Heart left ventricle (tissue), 16 donors: ENCODE results near the gene DSTN. TPM values are rescaled to one million over a fixed set of nuclear protein-coding genes. Genes with fewer than 3 reads are reported as not detected.
A peak's percentile ranks its signal among the peaks of the same experiment; 100 is the strongest.

ENCODE experiments used
- ATAC-seq, 4 donors: fragments of 200-7000 bp; cut with Tn5 transposase; one replicate each; pipeline ENCODE4 v1.9.1; 2020 to 2022; ENCODE audit warnings: moderate library complexity in 4 of 4, mild to moderate bottlenecking in 3 of 4, moderate number of reproducible peaks in 1 of 4
- DNase-seq, 5 donors: peaks; one replicate each; pipeline ENCODE4 v3.0.0-alpha.2; 2020
- H3K27ac ChIP-seq, 12 donors: fragments of 200-600 bp; sonication (generic) in 4 of 12; one replicate each; pipeline versions ENCODE4 v1.5.0 to v1.8.0; 2016 to 2022; ENCODE audit warnings: mild to moderate bottlenecking in 2 of 12
- H3K27me3 ChIP-seq, 9 donors: fragments of 200-600 bp; sonication (generic) in 2 of 9; one replicate each; pipeline versions ENCODE4 v1.5.1 to v1.8.0; 2016 to 2022; ENCODE audit warnings: mild to moderate bottlenecking in 3 of 9
- H3K36me3 ChIP-seq, 9 donors: fragments of 200-600 bp; sonication (generic) in 2 of 9; one replicate each; pipeline versions ENCODE4 v1.5.0 to v1.8.0; 2018 to 2022; ENCODE audit warnings: mild to moderate bottlenecking in 2 of 9
- H3K4me1 ChIP-seq, 12 donors: fragments of 200-600 bp; sonication (generic) in 4 of 12; one replicate each; pipeline versions ENCODE4 v1.5.0 to v1.8.0; 2016 to 2022; ENCODE audit warnings: mild to moderate bottlenecking in 3 of 12
- H3K4me3 ChIP-seq, 12 donors: fragments of 200-600 bp; sonication (generic) in 4 of 12; one replicate each; pipeline versions ENCODE4 v1.5.0 to v1.8.0; 2017 to 2022; ENCODE audit warnings: mild to moderate bottlenecking in 9 of 12, moderate library complexity in 4 of 12
- H3K9me3 ChIP-seq, 12 donors: fragments of 200-600 bp; sonication (generic) in 4 of 12; one replicate each; pipeline versions ENCODE4 v1.5.0 to v1.8.0; 2016 to 2022; ENCODE audit warnings: mild to moderate bottlenecking in 1 of 12
- POLR2A ChIP-seq, 2 donors: fragments of 450-650 bp; IDR thresholded peaks; one replicate each; pipeline ENCODE4 v1.6.1; 2017; ENCODE audit warnings: antibody characterized with exemption in 2 of 2, mild to moderate bottlenecking in 2 of 2, moderate library complexity in 2 of 2
- WGBS, 4 donors: extraction: QIAGEN DNeasy Blood & Tissue Kit in 2 of 4; methylation state at CpG; one replicate each; pipeline versions ENCODE4 v1.1.5 to v1.1.7; 2013 to 2018; 5-methylcytosine and 5-hydroxymethylcytosine counted together
- intact Hi-C, 10 donors: fragments of 100-400 bp; cut with DNase I; formaldehyde crosslinking; loops; one replicate each; pipeline versions ENCODE4 v1.11.1 to v1.14.2; 2022
- polyA plus RNA-seq, 2 donors: library from polyadenylated mRNA; stranded (reverse); fragments of 200-250 nt; gene quantifications; one replicate each; pipeline ENCODE4 v1.2.3, GENCODE V29; 2013
- total RNA-seq, 9 donors: library from RNA; depleted of rRNA in 2 of 9; stranded (reverse); fragments of >200 nt in 2 of 9; fragmentation: NEBNext Ultra II Directional in 3 of 9; extraction: Animal tissue kit (Norgen Biotek cat#: 25700) in 3 of 9; gene quantifications; one replicate each; pipeline versions ENCODE4 v1.1.0 to v1.2.4, GENCODE V29; 2016 to 2023
- TF ChIP-seq, protein P1 (sequence below), 12 donors: fragments of 200-600 bp; sonication (generic) in 4 of 12; IDR thresholded peaks; one replicate each; pipeline versions ENCODE4 v1.5.0 to v1.8.0; 2018 to 2022; ENCODE audit warnings: antibody characterized with exemption in 12 of 12, mild to moderate bottlenecking in 5 of 12
- donor health status: ischemic (EF 13 %, LVEDD 7.1; RV severe dilation, severe dysfunction).
- donor health status: healthy with polysubstance abuse.
- donor health status: DM: no; HTN: yes; CAD: no.
- donor health status: DM: no; HTN: no; CAD: no.
- donor health status: ischemic (EF 25% LVEDD 6.9; RV normal size, moderate dysfunction).
- donor health status: ischemic (EF 25% LVEDD 5.7; RV mildly dilated, moderate dysfunction).
- donor health status: healthy.
- donor health status: DM: yes; HTN: yes; CAD: no.
- donor health status: ischemic (EF 35%, LVEDD 5.7; RV mildly dilated, moderate dysfunction).
- donor health status: nonischemic (EF 11% LVEDD 7.7; RV severe dilation, severe dysfunction).
- donor health status: DM: yes; HTN: yes; CAD: no.
- donor health status: PGD.
- donor health status: ischemic (EF 29% LVEDD 5.4; RV normal size, mild dysfunction).
- donor health status: nonischemic (EF 23%, LVEDD 6.1; RV moderate dilation, normal function).

DSTN gene
- total and polyA plus RNA-seq, 11 donors = 447 to 738 (median 546) TPM

DNA sequence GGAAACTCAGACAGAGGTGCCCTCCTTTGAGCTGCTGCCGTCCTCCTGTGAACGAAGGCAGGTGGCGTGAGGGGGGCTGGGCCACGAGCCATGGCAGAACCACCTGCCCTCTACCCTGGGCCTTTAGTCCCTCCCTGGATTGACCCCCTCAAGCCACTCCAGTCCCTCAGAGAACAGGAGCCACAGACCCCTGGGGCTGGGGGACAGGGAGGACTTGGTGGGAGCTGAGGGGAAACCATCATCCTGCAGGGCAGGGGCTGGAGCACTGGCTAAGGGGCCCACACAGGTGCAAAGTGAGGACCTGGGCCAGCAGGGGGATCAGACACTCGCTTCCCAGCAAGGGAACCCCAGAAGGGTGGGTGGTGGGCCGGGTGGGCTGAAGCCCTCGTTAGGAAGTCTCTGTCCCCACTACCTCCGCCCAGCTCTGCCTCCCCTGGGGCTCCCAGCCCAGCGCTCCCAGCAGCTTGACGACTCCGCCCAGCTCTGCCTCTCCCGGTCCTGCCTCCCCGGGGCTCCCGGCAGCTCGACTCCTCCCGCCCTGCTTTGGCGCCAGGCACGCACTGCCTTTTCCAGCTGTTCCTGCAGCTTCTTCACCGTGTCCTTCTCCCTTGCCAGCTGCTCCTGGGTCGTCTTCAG lies 44.4 kb downstream of the DSTN start:
- intact Hi-C loops = loop anchor here in 6 of 10 donors (5.0 kb wide), 1 partner anchor 42 kb away; the partner anchor contains the start of gene DSTN (in 6 of the 6)
- 37 to 65% (median 46%) methylated on average over 10 to 20 of the region's 20 CpGs for WGBS, 4 donors

DNA sequence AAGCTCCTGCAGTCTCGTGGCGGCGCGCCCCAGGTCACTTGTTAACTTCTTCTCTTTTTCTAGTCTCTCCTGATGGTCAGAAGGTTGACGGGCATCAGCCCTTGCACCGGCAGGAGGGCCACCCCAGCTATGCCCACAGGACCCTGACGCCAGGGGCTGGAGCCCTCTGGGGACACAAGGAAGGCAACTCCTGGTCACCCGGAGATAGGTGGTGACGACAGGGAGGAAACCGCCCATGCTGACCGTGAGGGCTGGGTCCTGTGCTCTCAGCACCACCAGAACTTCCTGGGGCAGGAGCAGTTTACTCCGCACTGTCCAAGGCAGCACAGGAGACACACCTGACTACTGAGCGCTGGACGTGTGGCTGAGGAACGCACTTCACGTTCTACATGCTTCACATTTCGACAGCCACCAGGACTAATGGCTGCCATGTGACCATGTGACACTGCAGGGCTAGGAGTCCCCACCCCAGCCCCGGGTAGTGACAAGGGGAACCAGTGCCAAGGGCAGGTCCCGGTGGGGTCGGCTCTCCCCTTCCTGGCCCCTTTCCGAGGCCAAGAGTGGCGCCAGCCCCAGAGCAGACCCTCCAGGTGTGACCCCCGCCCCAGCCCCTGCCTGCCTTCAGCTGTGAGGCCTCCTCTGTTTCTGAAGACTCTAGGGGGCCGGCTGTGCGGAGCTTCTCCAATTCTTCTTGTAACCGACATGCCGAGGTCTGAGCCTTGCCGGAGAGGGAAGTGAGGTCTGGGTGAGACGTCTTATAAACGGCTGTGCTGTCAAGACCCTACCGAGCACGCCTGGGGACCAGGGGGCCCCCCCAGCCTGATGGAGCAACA lies 45.2 kb downstream of the DSTN start:
- DNase-seq (peak in 2 of 5 donors; percentile 41 to 59), ATAC-seq (peak in 2 of 4 donors; percentile 1 to 2)
- intact Hi-C loops = loop anchor here in 6 of 10 donors (5.0 kb wide), 1 partner anchor 43 kb away; the partner anchor contains the start of gene DSTN (in 6 of the 6)
- WGBS, 4 donors = 50 to 60% (median 52%) methylated on average over 22 to 32 of the region's 32 CpGs
- H3K27ac ChIP-seq = peak overlapping the region in 11 of 12 donors; percentile 4 to 83 (median 44)
- H3K4me3 ChIP-seq = no peak overlapping the region
- no peaks in the 10 kb centered on the region for H3K9me3 ChIP-seq
- H3K36me3 ChIP-seq = peaks cover 0 to 72% (median 54%) of the 10 kb centered on the region in 9 donors
- peaks cover 0 to 75% (median 48%) of the 10 kb centered on the region in 12 donors for H3K4me1 ChIP-seq
- TF ChIP-seq, protein P1, sequence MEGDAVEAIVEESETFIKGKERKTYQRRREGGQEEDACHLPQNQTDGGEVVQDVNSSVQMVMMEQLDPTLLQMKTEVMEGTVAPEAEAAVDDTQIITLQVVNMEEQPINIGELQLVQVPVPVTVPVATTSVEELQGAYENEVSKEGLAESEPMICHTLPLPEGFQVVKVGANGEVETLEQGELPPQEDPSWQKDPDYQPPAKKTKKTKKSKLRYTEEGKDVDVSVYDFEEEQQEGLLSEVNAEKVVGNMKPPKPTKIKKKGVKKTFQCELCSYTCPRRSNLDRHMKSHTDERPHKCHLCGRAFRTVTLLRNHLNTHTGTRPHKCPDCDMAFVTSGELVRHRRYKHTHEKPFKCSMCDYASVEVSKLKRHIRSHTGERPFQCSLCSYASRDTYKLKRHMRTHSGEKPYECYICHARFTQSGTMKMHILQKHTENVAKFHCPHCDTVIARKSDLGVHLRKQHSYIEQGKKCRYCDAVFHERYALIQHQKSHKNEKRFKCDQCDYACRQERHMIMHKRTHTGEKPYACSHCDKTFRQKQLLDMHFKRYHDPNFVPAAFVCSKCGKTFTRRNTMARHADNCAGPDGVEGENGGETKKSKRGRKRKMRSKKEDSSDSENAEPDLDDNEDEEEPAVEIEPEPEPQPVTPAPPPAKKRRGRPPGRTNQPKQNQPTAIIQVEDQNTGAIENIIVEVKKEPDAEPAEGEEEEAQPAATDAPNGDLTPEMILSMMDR (IDR thresholded peaks at IDR 0.05) = no peak
- no peak for TF ChIP-seq POLR2A (IDR thresholded peaks at IDR 0.05)
- H3K27me3 ChIP-seq = no peaks in the 10 kb centered on the region

More for the DNA sequence above, 44.4 kb downstream of the DSTN start:
- ATAC-seq = peak; percentile 10 to 65 (median 52)
- H3K27ac ChIP-seq = peak overlapping the region in 11 of 12 donors; percentile 17 to 83 (median 44)
- no peak overlapping the region for H3K4me3 ChIP-seq
- peaks cover 0 to 72% (median 53%) of the 10 kb centered on the region in 9 donors for H3K36me3 ChIP-seq
- no peak for TF ChIP-seq POLR2A (IDR thresholded peaks at IDR 0.05)
- TF ChIP-seq, protein P1 (IDR thresholded peaks at IDR 0.05) = no peak
- no peaks in the 10 kb centered on the region for H3K9me3 ChIP-seq
- DNase-seq = peak; percentile 79 to 90 (median 85)
- no peaks in the 10 kb centered on the region for H3K27me3 ChIP-seq
- peaks cover 0 to 80% (median 50%) of the 10 kb centered on the region in 12 donors for H3K4me1 ChIP-seq

DNA sequence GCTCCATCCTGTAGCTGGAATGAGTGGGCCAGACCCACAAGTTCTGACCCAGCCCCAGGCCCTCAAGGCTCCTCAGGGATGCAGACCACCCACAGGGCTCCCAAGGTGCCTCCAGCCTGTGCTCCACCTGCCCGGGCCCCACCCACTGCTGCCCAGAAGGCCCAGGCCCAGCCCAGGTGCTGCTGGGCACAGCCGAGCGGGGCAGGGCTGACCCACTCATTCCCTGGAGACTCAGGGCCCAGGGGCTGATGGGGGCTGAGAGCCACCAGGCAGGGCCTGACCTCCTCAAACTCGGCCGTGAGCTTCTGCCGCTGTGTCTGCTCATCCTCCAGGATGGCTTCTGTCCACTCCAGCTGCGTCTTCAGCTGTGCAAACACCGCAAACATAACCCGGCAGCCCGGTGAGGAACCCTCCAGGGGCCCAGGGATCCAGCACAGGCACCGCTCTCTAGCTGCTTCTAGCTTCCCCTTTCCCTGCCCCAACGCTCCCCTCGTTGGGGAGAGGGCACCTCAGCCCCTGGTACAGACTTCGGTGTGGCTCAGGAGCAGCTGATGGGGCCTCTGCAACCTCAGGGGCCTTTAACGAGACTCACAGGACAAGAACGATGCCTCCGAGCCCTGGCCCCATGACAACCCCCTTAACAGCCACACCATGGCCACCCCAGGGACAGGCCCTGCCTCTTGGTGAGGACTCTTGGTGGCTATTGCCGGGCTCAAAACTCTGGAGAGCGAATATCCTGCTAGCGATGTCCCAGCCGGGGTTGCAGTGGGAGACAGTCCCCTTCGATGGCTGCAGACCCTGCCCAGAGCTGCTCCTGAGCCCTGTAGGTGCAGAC lies 46.0 kb downstream of the DSTN start:
- DNase-seq = peak in 3 of 5 donors; percentile 20 to 62 (median 30)
- peaks cover 0 to 67% (median 42%) of the 10 kb centered on the region in 12 donors for H3K4me1 ChIP-seq

More for the DNA sequence above, 46.0 kb downstream of the DSTN start:
- Histone ChIP-seq H3K36me3 (peaks cover 0 to 74% (median 54%) of the 10 kb centered on the region in 9 donors), H3K4me3 (no peak overlapping the region), H3K9me3 (no peaks in the 10 kb centered on the region), H3K27me3 (no peaks in the 10 kb centered on the region), H3K27ac (peak overlapping the region in 10 of 12 donors; percentile 17 to 83 (median 44))
- intact Hi-C loops = loop anchor here in 3 of 10 donors (2.0 kb wide), 2 partner anchors 77 to 79 kb away; no protein-coding TSS in a partner anchor
- TF ChIP-seq, protein P1 (IDR thresholded peaks at IDR 0.05) = no peak
- no peak for TF ChIP-seq POLR2A (IDR thresholded peaks at IDR 0.05)
- no peak for ATAC-seq
- 65 to 74% (median 69%) methylated on average over 18 to 22 of the region's 22 CpGs for WGBS, 4 donors
